Measurements from ENCODE around the gene ATG4C. TPM values are rescaled to one million over a fixed set of nuclear protein-coding genes. Genes with fewer than 3 reads are reported as not detected.
"Not testable (repeated sequence)": the region's sequence is repeated elsewhere in the genome, so short reads cannot be mapped to it uniquely, and the experiment has no call there.

ATG4C gene
- total RNA-seq, 1 donor from 2014 or later, result 4.1 TPM

DNA sequence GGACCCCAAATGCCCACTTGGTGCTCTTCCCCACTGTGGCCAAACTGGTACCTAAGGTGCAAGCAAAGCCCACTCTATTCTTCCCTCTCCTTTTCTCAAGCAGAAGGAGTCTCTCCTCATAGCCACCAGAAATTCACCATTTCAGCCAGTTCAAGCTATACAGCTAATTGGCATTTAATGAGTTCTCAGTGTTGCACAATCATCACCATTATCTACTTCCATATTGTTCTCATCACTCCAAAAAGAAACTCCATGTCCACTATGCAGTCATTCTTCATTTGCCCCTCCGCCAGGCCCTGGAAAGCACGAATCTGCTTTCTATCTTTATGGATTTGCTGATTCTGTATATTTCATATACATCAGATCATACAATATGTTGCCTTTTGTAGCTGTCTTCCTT, 9.9 kb upstream of the ATG4C start:
- DNase-seq (ENCODE audit: low read depth in 2 of 2), result no peak

- no peak for DNase-seq (ENCODE audit: low read depth in 2 of 2)
Measured at GRCh38 chr1:62774971-62775595, 8.8 kb upstream of the ATG4C start.

DNA sequence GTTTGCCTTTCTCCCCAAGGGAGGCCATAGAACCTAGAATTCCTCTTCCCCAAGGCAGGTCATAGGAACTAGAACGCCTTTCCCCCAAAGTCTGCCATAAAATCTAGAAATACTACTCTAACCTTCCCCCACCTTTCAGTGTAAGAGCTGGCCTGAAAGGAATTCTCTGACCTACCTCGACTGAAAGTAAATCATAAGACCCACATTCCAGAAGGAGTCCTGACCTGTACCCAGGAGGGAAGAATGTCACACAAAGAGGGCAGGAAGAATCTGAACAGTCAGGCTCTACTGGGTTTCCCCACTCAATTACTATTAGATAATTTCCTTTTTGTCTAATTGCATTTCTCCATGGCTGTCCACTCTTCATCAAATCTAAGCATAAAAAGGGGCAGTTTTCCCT, 5.7 kb upstream of the ATG4C start:
- DNase-seq (ENCODE audit: low read depth in 2 of 2), result no peak

DNA sequence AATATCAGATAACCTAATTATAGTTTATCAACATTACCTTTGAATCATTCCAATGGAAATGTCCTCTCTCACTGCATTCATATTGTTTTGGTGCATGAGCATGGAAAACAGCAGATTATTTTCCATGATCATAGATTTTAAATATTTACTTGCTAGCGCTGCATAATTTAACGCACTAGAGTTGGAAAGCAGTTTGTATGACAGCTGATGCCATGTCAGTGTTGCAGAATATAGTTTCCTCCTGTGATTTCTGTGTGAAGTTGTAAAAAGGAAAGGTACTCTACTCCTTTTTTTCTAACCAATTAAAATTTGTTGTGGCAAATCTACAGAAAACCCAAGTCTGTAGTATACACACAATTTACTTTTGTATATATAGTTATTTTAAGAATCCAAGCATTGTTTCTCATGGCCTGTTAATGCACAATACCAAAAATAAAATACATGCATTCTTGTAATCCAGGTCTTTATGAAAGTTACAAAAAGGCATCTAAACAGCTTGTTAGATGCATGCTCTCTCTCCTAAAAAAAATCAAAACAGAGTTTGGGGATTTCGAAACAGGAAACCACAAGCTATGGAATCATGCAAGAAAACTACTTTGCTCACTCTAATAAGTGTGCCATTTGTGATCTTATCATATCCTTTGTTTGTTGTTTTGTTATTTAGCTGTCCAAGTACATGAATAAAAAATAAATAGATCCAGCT, 1.9 kb upstream of the ATG4C start:
- DNase-seq (ENCODE audit: low read depth in 2 of 2), result no peak

DNA sequence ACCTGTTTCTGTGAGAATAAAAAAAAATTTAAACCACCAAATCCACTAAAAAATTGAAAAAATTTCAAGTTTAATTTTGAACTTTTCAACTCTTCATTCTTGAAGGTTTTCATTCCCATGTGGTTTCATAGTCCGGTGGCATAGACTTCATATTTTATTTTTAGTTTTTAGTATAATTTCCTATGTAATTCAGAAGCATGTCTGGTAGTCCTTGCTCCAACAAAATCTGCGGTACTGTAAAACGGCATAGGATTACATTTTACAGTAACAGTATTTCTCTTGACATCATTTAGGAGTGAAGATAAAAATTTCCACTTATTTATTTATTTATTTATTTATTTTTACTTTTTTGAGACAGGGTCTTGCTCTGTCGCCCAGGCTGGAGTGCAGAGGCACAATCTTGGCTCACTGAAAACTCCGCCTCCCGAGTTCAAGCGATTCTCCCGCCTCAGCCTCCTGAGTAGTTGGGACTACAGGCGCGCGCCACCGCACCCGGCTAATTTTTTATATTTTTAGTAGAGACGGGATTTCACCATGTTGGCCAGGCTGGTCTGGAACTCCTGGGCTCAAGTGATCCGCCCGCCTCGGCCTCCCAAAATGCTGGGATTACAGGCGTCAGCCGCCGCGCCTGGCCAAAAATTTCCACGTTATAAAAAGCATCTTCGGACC, 1.3 kb upstream of the ATG4C start:
- DNase-seq (ENCODE audit: low read depth in 2 of 2), result not testable (repeated sequence)

DNA sequence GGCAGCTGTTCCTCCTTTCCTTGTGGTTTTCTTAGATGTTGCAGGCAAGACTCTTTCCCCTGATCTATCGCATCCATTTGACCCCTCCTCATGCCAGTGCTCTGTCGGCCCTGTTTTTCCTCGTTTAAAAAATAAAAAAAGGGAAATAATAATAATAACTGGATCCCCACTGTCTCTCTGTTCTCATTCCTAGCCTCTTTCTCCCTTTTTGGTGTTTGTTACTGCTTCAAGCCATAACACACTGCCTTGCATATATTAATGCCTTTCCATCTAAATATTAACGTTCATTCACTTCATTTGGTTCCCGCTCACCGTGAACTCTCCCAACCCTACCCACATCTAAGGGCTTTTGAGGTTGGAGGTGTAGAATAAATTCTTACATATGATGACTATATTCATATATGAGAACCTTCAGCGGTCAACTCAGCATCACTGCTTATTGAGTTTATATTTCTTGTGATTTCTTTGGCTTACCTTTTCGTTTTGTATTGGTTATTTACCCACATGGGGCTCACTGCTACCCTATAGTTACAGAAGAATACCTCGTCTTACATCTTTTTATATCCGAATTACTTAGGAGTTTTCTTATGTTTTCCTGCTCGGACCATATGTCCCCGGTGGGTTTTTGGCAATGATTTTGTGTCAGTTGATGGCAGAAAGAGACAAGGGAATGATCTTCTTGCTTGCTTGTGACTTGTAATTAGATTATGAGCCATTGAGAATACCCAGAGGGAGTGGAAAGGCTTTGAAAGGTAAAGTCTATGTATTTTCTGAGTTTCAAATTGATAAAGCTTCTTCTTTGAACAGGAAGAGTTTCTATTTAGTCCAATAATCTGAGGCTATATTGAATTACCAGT, 805 bp downstream of the ATG4C start:
- DNase-seq (ENCODE audit: low read depth in 2 of 2), result peak in 1 of 2 donors; percentile 21

DNA sequence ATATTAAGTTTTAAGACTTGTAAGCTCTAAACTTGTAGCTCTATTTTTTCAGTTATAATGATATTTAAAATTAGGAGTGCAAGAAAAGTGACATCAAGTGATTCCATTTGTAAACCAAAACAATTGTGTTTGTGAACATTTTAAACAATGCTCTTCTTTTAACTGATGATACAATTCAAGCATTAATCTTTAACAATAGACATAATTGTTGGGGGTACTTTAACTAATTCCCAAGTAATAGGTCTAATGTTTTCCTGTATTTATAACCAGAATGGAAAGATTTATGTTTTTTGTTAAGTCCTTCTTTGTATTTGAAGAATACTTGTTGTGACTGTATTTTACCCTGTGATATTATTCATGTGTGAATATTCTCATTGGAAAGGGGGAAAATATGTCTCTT, 6.8 kb downstream of the ATG4C start:
- DNase-seq (ENCODE audit: low read depth in 2 of 2), result no peak

DNA sequence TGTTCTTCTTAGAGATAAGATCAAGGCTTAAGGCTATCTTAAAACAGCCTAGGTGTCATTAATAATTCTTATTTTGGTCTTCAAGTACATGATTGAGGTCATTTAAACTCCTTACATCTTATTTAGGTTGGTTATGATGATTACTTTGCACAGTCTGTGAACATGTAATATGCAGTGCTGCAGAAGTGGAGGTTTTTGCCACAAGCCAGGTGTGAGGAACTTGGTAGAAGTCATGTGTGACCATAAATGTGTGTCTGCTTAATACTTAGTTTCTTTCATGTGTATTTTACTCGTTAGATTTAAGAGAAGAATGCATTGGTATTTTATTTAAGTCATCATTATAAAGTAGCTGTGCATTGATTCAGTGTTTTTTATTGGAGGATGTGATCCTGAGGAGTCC, 10.1 kb downstream of the ATG4C start:
- no peak for DNase-seq (ENCODE audit: low read depth in 2 of 2)

DNA sequence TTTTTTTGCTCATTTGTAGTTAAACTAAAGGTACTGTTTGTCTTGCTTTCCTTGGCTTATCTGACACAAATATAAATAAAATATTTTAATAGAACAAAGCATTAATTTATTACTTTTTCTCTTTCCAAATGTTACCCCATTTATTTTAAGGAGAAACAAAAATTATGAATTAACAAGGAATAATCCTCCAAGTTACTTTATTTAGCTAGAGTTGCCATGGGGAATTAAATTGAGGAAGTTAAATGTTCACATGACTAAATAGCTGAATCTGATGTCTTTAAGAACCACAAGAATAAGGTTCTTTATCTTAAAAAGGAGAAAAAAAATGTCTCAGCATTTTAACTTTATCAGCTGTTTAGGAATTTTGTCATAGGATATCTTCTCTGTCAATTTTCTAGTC, 12.3 kb downstream of the ATG4C start:
- DNase-seq (ENCODE audit: low read depth in 2 of 2), result no peak

DNA sequence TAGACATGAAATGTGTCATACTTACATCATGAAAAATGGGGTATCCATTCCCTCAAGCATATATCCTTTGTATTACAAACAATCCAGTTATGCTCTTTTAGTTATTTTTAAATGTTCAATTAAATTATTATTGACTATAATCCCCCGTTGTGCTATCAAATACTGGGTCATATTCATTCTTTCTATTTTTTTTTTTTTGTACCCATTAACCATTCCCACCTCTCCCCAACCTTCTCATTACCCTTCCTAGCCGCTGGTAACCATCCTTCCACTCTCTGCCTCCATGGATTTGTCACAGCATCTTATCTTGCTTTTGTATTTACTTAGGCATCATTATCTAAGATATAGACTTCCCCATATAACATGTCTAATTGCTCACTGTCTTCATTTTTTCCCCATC, 15.8 kb downstream of the ATG4C start:
- DNase-seq (ENCODE audit: low read depth in 2 of 2), result no peak

DNA sequence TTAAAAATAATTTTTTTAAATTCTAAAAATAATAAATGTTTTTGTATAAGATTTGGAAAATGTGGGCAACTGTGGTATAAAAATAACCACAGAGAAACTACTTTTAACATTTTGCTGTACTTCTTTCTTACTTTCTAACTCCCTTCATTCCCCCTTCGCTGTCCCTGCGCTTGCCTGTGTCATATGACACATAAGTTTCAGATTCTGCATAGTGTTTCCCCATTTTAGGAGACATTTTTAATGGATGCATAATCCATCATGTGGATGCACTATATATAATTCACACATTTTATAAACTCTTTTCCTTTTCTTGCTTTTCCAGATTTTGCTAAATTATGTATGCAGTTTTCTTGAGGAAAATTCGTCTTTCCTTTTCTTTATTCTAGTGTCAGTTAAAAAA, 16.3 kb downstream of the ATG4C start:
- no peak for DNase-seq (ENCODE audit: low read depth in 2 of 2)

DNA sequence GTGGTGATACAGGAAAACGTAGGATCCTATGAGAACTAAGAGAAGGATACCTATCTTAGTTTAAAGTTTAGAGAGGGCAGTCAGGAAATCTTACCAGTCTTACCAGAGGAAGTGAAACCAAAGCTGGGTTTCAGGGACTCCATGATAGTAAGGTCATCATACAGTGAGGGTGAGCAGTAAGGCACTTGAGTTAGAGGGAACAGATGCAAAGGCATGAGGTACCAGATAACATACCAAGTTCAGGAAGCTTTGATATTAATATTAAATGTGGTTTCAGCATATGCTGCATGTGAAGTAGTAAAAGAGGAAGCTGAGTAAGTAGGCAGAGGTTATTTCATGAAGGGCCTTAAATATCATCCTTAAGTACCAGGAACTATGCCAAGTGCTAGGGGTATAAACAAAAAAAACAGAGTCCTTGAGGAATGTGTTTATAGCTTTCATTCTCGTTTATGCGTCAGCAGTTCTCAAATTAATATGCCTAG, 16.9 kb downstream of the ATG4C start:
- peak in 1 of 2 donors; percentile 11 for DNase-seq (ENCODE audit: low read depth in 2 of 2)

DNA sequence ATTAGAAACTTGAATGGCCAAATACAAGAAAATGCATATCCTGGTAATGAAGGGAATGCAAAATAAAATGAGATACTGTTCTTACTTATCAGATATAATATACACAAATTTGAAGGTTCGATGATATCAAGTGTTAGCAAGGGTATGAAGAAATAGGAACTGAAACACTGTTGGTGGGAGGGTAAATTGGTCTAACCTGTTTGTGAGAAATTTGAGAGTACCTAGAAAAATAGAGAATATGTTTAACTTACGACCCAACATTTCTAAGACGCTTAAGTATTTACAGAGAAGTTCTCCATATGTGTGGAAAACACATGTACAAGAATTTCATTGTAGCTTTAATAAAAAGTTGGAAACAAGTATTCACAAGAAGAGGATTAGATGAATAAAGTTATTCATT, 25.9 kb downstream of the ATG4C start:
- DNase-seq (ENCODE audit: low read depth in 2 of 2), result no peak

DNA sequence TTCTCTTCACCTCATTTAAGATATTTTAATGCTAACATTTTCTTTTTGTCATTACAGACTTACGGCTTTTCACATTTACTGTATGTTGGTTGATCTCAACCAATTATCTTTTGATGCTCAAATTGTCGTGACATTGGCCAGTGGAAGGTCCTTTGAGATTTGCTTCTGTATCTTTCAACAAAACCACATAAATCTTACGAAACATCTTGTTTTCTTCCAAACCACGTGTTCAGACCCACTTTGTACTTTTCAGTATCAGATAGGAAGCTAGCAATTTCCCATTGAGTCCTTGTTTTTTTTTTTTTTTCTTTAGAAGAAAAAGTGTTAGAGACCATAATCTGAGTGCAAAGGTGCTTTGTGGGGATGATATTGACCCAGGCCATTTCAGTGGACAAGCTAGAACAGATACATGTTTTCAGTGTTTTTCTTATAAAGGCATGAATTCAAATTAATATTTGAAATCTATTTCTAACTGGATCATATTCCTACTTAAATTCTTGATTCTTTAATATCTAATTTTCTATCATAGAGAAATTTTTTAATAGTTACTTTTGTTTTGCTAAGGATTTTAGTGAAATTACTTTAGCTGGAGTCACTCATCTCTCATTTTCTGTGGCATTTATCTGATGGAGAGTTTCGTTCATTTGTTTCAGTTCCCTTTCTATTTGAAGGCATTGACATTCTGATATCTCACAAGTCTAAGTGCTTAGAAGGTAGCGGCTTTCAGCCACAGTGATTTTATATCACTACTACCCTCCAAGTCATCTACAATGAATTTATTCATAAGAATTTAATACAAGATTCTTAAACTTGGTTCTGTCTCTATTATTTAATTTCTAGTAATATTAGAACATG, 26.7 kb downstream of the ATG4C start:
- DNase-seq (ENCODE audit: low read depth in 2 of 2), result no peak

DNA sequence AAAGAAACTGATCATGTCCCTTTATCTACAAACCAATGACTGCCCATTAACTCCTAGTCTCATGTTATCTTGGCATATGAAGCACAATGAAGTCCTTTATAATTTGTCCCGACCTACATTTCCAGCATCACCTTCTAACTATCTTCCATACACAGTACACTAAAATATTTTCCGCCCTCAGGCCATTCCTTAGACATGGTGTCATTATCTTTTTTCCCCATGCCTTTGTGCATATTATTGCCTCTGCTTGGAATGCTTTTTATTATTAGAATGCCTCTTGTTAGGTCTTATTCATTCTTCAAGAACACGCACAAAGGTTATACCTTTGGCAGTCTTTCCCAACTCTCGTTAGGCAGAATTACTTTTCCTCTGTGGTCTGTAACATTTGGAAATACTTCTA, 39.6 kb downstream of the ATG4C start:
- no peak for DNase-seq (ENCODE audit: low read depth in 2 of 2)

DNA sequence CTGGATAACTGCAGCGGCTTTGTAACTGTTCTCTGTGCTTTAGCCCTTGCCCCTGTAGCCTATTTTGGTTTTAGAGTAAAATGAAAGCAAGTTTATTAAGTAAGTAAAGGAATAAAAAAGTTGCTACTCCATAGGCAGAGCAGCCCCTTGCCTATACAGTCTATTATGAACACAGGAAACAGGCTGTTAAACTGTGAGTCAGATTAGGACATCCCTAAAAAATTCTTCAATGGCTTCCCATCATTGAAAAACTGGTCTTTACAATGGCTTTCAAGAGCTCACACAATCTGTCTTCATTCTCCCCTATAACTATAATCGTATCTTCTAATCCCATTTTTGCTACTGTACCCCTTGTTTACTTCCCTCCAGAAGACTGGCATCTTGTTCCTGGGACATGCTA, 43.0 kb downstream of the ATG4C start:
- peak in 1 of 2 donors; percentile 51 for DNase-seq (ENCODE audit: low read depth in 2 of 2)

DNA sequence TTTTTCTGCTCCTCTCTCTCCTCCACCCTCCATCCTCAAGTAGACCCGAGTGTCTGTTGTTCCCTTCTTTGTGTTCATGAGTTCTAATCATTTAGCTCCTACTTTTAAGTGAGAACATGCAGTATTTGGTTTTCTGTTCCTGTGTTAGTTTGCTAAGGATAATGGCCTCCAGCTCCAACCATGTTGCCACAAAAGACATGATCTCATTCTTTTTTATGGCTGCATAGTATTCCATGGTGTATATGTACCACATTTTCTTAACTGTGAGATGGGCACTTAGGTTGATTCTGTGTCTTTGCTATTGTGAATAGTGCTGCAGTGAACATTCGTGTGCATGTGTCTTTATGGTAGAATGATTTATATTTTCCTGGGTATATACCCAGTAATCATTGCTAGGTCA, 43.9 kb downstream of the ATG4C start:
- DNase-seq (ENCODE audit: low read depth in 2 of 2), result not testable (repeated sequence)

DNA sequence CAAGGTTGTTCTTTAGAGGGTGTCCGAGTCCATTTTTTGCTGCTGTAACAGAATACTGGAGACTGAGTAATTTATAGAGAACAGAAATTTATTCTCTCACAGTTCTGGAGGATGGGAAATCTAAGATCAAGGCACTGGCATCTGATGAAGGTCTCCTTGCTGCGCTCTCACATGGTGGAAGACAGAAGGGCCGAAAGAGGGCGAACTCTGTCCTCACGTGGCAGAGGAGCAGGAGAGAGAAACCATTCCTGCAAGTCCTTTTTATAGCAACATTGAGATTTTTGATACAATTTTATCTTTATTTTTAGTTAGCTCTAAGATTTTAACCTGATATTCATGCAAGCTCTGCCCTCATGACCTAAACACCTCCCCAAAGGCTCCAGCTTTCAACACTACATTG, 48.3 kb downstream of the ATG4C start:
- DNase-seq (ENCODE audit: low read depth in 2 of 2), result no peak

GRCh38 chr1:62833529-62833928, 49.6 kb downstream of the ATG4C start:
- no peak for DNase-seq (ENCODE audit: low read depth in 2 of 2)

DNA sequence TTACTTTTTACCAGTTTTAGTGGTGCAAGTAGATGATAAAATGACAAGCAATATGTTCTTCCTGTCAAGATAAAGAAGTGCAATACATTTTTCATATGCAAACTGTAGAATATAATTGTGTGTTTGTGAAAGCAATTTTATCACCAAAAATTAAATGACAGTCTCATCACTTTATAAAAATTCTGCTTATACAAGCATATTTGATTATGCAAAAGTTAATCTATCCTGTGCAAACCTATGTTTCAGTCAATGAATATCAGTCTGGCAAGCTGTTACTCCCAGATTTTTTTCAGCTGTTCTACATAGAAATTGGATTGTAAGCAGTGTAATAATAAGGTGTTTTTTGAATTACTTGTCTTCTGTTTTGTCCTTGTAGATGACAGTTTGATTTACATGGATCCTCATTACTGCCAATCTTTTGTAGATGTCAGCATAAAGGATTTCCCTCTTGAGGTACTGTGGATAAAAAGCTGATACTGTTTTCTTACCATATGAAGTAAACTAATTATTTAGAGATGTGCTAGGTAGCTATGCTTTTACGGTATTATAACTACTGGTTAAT, 50.5 kb downstream of the ATG4C start:
- no peak for DNase-seq (ENCODE audit: low read depth in 2 of 2)
